22Rv1 (cell line): ENCODE measurements around the gene ZNF582.

ENCODE experiments used
- CTCF ChIP-seq: fragments of 450-650 bp; IDR thresholded peaks from 2 replicates; pipeline ENCODE4 v1.5.1; 2017; ENCODE audit warnings: mild to moderate bottlenecking
- ZFX ChIP-seq: fragments of 450-650 bp; IDR thresholded peaks from 2 replicates; pipeline ENCODE4 v1.6.1; 2017; ENCODE audit warnings: antibody characterized with exemption, borderline replicate concordance

GRCh38 chr19:56393119-56394012 is at the start of gene ZNF582:
- peak; percentile 95 for TF ChIP-seq CTCF
- TF ChIP-seq ZFX, result no peak
